GM19351 (cell line): ENCODE data around the gene KRT4.

Experiments
- ATAC-seq: cut with Tn5 transposase; IDR thresholded peaks from one replicate; pipeline ENCODE4 v1.9.1; 2021; ENCODE audit warnings: mild to moderate bottlenecking, moderate library complexity; ENCODE audit not compliant: unreplicated experiment

KRT4 gene

DNA sequence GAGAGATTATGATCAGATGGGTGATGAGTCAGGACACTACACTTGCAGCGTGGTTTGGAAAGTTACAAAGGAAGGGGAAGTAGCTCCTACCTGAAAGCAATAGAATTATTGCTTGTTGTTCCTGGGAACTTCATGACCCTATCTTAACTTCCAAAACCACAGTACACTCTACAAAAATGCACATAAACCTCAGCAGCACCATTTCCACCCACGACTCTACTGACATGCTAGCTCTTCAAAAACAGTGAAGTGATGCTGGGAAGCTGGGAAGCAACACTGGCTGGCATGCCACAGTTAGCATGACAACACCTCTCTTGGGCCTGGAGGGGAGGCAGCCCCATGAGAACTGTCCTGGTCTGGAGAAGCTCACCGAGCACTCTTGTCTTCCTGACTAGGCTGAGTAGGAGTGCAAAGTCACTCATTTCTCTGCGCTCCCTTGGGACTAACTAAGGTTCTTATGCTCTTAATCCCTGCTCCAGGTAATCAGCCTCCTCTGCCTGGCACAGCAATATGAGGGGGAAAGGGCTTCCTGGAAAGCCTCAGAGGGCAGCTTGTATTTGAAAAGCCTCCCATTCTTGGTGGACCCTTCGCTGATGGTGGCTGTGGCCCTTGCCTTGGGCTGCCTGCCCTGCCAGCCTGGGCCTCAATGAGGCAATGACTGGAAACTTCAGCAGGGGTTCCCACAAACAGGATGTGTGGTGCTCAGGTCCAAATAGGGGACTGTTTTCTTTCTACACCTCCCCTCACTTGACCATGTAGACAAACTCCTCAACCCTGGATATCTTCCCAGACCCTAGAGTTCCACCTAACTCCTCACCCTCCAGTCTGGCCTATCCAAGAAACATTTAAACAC, 19.2 kb downstream of the KRT4 start:
- no peak for ATAC-seq

DNA sequence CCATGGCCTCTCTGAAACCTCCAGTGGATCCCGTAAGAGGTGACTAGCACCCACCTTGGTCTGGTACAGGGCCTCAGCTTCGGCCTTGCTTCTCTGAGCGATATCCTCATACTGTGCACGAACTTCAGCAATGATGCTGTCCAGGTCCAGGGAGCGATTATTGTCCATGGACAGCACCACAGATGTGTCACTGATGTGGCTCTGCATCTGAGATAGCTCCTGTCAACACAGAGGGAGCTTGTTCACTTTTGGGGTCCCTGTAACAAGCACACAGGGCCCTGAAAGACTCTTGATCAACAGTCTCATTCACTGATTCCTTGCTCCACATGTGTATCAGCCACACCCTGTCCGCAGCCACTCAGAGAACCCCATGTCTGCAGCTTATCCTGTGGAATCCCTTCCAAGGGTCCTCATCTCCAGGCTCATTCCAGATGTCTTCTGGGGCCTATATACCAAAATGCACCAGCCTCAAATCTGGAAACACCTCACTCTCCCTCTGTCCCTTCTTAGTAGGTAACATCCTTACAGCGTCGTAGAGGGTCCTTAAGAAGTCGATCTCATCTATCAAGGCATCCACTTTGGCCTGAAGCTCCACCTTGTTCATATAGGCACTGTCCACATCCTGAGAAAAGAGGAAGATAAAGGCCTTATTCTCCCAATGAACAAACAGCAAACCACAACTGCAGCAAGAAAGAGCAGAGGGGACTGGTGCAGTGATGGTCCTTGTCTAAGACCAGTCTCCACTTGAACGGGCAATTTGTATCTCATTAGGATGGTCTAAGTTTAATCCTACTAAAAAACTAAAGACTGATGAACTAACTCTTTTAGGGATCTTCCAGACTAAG, 21.5 kb downstream of the KRT4 start:
- no peak for ATAC-seq

DNA sequence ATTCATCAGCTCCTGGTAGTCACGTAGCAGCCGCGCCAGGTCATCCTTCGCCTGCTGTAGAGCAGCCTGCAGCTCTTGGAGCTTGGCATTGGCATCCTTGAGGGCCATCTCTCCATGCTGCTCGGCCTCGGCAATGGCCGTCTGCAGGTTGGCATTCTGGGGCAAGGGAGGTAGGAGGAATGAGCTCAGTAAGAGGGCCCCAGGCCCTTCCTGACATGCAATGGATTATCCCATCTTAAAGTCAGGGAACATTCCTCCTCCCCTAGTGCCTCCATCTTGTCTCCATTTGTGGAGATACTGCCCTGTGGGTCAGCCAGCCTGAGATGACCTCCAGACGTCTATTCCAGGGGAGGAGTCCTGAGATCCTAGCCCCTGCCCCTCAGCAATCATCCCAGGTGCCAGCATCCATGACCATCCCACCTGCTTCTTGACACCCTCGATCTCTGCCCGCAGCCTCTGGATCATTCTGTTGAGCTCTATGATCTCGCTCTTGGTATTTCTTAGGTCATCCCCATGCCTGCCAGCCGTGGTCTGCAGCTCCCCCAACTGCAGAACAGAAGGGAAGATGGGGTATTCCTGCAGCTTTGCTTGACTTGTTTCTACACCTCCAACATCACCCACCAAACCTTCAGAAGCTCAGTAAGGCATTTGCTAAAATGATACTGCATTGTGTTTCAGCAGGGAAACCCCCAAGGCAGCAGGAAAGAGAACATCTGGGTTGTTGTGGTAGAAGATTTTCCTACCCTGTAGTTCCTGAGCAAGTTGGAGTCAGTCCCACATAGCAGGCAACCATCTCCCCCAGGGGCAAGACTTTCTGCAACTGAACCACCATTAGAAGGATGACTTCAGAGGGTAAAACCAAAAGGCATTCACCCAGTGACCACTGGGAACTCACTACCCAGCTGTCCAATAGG, 22.4 kb downstream of the KRT4 start:
- no peak for ATAC-seq

DNA sequence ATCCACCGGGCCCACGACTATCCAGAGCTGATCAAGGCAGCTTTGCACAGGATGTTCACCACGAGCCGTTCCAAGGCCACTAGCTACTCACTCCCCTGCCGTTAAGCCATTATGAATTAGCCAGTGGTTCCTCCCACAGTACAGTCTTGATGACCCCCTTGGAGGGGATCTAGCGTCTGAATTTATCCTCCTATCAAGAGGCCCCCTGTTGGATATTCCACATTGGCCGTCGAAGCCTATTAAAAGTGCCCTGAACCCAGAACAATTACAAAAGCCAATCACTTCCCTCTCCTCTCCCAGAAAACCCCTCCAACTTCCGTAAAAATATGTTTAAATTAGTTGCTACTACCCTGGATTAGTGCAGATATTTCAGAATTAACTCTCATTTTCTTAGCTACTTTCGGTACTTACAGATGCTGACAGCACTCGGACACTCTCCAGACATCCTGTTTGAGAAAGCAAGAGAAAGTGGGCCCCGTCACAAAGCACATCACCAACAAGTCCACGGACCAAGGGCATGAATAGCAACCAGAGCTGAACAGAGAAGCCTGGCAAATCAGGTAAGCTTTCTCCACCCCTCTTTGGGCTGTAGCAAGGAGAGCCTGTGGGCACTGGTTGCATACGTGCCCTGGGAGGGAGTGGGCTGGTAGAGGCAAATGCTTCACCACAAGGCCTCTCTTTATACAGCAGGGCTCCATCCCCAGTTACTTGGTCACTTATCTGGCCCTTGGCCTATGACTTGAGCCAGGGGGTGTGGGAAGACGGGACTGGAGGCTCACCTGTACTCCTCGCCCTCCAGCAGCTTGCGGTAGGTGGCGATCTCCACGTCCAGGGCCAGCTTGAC, 23.3 kb downstream of the KRT4 start:
- no peak for ATAC-seq

DNA sequence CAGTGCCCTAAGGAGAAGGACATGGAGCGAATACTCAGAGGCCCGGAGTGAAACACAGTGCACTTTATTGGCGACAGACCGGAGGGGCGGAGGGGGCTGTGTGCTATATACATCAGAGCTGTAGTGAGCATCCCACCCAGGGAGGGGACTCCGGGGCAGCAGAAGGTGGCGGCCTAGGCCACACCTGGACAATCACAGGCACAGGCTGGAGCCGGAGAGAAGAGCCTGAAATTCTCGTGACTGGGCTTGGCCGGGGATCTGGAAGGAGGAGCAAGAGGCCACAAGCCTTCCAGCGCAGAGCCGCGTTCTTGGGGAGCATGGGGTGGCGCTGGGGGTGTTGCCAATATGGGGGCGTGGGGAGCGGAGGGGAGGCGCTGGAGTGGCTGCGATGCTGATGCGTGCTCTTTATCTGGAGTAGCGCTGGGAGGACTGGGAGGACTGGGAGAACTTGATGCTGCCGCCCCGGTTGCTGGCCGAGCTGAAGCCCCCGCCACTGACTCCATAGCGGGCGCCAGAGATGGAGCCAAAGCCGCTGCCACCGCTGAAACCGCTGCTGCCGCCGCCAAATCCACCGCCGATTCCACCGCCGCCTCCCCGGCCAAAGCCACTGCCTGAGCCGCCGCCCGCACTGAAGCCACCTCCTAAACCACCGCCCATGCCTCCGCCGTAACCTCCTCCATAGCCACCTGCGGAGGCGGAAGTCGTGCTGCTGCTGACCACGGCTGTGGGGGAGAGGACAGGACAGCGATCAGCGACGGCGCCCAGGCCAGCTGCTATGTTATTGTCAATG, 24.1 kb downstream of the KRT4 start:
- no peak for ATAC-seq

DNA sequence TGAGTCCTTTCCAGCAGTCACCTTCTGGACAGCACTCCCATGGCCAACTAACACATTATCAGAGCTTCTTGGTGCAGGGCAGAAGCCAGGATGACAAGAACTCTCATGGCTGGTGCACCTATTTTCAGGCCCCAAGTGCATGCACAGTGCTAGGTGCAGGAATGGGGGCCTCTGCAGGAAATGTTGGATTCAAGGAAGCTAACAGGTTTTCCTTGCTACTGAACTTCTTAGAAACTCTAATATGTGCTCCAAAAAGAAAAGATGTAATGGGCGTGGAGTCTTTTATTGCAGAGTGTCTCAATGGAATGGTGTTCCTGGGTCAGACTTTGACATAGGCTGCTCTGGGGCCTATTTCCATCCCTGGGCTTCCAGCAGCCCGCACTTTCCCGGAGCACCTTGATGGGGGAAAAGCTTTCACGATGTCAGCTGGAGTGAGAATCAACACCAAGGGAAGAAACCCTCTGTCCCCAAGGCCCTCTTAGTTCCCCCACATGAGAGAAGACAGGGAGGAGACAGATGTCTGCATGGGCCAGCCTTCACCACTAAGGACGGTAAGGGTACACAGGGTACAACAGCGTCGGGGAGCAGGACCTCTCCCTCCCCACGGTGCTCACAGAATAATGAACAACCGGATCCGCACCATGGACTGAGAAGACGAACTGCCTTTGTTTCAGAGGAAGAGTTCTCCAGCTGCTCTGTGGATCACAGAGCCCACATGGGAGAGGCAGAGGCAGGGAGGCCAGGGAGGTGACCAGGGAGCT, 24.9 kb downstream of the KRT4 start:
- no peak for ATAC-seq

DNA sequence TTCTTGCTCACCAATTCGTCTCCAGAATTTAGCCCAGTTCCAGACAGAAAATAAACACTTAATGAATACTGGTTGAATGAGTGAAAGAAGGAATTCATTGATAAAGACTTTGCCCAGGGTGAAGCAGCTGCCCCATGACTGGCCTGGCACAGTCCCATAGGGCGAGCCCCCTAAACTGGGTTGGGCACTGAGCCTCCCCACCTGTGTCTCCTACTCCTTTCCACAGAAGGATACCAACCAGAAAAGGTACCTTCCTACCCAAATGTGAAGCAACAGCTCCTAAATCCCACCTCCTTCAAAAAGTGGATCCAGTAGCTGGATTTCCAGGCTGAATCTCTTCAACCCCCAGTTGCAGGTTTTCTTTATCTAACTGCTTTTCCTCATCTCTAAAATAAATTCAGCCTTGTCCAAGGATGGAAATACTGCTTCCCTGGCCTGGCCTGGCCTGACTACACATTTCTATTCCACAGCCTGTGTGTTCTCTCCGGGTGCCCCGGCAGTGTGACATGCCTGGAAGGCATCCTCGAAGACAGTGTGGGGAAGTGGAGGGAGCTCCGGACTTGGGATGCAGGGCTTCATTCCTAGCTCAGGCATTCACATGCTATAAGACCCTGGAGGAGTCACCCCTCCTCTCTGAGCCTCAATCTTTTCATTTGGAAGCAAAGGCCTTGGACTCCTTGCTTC, 25.6 kb downstream of the KRT4 start:
- no peak for ATAC-seq

DNA sequence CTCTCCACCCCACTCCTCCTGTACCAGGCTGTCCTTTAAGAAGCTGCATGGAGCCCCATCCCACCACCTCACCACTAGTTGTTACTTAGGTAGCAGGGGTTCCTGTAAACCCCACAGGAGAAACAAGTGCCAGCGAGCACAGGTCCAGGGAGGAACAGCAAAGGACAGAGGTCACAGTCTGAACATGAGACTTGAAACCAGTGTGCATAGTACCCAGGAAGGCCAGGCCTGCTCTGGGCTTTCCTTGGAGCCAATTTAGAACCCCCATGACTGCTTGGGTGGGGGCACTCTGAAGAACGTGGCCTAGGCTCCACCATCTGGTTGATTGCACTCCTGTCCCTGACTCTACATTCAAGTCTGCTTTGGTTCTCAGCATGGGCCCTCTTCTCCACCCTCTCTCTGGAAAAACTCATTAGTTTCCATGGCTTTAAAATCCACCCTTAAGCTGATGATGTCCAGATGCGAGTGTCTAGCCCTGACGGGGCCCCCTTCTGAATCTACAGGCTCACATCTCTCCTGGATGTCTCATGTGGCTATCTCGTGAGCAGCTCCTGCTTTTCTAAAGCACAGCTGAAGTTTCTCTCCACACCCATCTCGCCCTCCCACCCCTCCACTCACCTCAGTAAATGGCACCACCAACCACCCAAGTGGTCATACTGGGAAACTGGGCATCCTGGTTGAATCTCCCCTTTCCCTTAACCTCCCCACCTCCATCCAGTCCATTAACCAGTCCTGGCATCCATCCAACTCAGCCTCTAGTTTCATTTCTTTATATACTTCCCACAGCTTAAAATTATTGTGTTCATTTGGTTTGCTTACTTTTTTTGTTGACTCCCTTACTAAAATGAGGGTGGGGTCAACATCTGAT, 26.4 kb downstream of the KRT4 start:
- ATAC-seq, result no peak

DNA sequence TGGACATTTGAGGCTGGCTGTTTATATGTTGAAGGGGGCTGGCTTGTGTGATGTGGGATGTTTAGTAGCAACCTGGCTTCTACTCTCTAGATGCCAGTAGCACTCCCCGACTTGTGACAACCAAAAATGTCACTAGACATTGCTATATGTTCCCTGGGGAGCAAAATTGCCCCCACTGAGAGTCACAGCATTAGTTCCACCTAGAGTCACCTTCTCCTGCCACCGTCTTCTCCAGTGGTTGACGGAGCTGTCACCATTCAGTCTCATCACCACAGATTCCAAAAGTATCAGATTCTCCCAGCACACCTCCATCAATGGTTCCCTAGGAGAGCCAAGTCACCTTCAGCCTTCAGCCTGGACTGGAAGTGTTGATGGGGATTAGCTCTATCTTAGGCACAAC, 29.0 kb downstream of the KRT4 start:
- ATAC-seq, result no peak

DNA sequence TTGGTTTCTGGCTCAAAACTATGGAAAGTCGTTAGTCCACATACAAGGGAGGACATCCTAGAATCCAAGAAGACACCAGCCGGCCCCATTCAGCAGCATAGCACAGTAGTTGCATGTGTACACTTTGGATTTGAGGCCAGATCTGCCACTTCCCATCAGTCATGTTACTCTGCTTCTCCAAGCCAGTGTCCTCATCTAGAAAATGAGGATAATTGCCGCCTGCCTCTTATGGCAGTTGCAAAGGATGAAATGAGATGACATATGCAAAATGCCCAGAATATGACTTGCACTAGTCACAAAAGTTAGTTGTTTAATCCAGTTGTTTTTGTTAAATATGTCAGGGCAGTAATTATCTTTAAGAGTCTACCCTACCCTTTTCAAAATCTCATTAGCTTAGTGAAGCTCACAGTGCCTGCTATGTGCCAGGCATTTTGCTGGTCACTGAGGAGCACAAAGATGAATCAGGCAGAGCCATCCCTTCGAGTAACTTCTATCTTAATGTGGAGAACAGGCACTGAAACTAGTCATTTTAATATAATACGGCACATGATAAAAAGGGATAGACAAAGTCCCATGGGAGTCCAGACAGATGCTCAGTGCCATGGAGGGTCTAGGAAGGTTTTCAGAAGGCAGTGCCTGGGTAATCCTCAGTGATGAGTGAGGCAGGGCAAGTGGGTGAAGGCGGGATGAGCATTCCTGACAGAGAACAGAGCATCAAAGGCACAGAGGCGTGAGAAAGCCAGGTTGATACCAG, 30.2 kb downstream of the KRT4 start:
- no peak for ATAC-seq

DNA sequence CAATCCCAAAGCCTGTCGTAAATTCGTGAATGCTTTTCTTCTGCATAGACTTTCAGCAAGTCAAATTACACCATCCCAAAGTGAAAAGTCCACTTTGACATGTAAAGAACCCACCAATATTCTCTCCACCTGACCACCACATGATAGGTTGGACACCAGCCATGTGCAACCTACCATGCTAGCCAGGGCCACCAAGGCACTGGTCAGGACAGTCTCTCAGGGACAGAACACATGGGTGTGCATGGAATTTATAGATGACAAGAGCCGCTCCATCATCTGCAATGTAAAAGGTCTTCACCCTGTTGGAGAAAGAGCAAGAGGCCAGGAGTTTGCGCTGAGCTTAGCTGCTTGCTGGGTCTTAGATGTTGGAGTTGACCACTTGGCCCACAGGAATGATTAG, 31.4 kb downstream of the KRT4 start:
- ATAC-seq, result no peak

DNA sequence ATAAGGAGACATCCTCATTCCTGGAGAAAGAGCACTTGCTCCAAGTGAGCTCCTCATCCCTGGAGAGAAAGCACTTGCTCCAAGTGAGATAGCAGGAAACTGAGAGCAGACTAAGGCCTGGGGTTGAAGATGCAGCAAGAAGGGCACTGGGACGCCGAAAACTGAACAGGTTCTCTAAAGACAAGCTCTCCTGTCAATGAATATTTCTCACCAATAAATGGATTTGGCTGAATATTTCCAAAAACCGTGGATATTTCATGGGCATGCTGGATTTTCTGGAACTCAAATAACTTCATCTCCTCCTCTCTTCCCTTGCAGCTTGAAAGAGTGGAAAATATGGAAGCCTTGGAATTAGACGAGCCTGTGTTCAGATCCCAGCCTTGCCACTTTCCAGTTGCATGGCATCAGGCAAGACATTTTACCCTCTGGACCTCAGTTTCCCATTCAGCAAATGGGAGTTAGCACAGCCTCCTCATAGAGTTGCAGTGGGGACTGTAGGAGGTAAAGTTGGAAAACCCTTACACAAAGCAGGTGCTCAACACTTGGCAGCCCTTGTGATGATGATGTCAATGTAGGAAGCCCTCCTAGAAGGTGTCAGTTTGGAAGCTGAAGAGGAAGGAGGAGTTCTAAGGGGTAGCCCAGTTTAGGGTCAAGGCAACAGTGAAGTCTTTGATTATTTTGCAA, 32.4 kb downstream of the KRT4 start:
- ATAC-seq, result no peak

DNA sequence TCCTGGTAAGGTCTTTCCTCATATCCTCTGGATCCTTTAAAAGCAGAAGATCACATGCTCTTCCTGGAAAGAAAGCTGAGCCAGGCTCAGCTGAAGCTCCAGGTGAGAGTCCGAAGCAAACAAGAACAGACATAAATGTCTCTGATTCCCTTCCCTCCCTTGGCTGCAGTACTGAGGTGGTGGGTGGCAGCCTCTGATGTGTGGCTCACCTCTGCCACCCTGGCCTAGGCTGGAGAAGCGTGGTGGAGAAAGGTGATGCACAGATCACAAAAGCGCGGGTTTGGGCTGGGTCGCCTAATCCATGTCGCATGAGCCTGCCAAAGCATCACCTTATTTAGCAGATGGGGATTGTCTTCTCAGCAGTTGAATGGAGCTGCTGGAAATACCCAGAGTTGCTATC, 34.0 kb downstream of the KRT4 start:
- ATAC-seq, result no peak

DNA sequence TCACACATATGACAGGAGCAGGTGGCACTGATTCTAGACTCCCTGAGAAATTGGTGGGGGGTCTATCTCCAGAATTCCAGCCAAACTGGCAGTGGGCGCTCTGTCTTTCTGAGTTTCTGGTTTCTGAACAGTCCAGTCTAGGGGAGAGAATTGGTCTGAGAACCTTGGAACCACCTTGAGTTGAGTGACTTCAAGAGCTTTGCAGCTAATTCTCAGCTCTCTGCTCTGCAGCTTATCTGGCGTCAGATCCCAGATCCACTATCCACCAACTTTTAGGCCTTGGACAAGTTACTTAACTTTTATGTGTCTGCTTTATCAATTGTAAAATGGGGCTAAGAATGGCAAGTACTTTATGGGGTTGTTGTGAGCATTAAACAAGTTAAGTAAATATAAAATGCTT, 35.1 kb downstream of the KRT4 start:
- ATAC-seq, result no peak

DNA sequence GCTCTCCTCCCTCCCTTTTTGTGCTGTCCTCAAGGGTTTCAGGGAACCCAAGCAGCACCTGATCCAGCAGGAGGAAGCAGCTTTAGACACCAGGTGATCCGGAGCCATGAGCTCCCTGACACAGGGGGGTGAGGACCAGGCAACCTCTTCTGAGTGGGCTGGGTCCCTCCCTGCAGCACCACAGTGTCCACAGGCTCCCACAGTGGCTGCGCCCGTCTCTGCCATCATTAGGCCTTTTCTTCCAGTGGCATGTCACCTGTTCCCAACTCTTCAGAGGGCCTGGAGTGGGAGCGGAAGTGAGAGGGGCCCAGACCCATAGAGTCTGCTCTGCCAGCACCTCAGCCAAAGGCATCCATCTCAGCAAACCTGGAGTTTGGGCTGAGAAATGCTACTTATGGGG, 36.4 kb downstream of the KRT4 start:
- no peak for ATAC-seq

DNA sequence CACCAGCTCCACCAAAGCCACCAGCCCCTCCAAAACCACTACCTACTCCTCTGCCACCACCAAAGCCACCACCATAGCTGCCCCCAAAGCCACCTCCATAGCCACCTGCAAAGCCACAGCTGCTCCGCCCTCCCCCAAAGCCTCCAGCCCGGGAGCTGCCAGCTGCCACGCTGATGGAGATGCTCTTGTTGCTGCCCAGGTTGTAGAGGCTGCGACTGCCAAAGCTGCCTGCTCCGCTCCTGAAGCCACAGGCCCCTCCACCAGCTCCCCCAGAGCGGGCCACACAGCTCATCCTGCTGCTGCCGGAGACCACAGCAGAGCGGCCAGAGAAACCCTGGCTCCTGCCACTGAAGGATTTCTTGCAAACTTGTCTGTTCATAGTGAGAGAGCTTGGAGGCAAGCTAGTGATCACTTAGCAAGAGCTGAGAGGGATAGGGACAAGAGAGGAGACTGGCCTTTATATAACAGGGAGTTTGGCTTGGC, 37.0 kb downstream of the KRT4 start, which contains the start of gene KRT76:
Gene KRT76 (minus strand): TSS at position 433 of the 483 bp plus-strand sequence. CDS start 54 bp downstream, at position 379.
- ATAC-seq, result no peak
